Fibroblast of skin of right biceps (primary cell): Measurements from ENCODE around the gene C19orf73.

Experiments
- DNase-seq: peaks from one replicate; pipeline ENCODE4 v3.0.0-alpha.2; 2013

C19orf73 gene

GRCh38 chr19:49097453-49098288 lies 21.3 kb downstream of the C19orf73 start:
- DNase-seq = peak; percentile 60

GRCh38 chr19:49094505-49095482 lies 24.1 kb downstream of the C19orf73 start:
- DNase-seq = no peak

GRCh38 chr19:49092686-49093085 lies 26.3 kb downstream of the C19orf73 start:
- no peak for DNase-seq

- no peak for DNase-seq
Measured at GRCh38 chr19:49091391-49092038, 27.4 kb downstream of the C19orf73 start.

GRCh38 chr19:49086296-49086695 lies 32.6 kb downstream of the C19orf73 start:
- no peak for DNase-seq

GRCh38 chr19:49085868-49086232 lies 33.1 kb downstream of the C19orf73 start:
- DNase-seq = no peak

- peak; percentile 100 for DNase-seq
Measured at GRCh38 chr19:49085020-49085867, 33.7 kb downstream of the C19orf73 start, which contains the start of gene SNRNP70. SNRNP70 (plus strand) TSS chr19:49085451; CDS start chr19:49086415, 964 bp downstream.

GRCh38 chr19:49084206-49085019 lies 34.5 kb downstream of the C19orf73 start:
- DNase-seq = no peak

GRCh38 chr19:49081273-49081672 lies 37.7 kb downstream of the C19orf73 start:
- no peak for DNase-seq

- DNase-seq = no peak
Measured at GRCh38 chr19:49080392-49080791, 38.6 kb downstream of the C19orf73 start.

GRCh38 chr19:49074869-49075268 lies 44.1 kb downstream of the C19orf73 start:
- DNase-seq = peak; percentile 41

- peak; percentile 53 for DNase-seq
Measured at GRCh38 chr19:49073514-49074378, 45.2 kb downstream of the C19orf73 start.

- peak; percentile 22 for DNase-seq
Measured at GRCh38 chr19:49071860-49072547, 46.9 kb downstream of the C19orf73 start.

- no peak for DNase-seq
Measured at GRCh38 chr19:49070416-49070815, 48.5 kb downstream of the C19orf73 start.

- DNase-seq = peak; percentile 24
Measured at GRCh38 chr19:49069026-49069425, 49.9 kb downstream of the C19orf73 start.
